Neutrophil (primary cell): ENCODE results near the gene ITPKB.
A peak's percentile ranks its signal among the peaks of the same experiment; 100 is the strongest.

Source experiments
- H3K27ac ChIP-seq: fragments of 200-600 bp; sonication (generic); 2 replicates; pipeline ENCODE4 v1.5.1; 2016; ENCODE audit warnings: mild to moderate bottlenecking, moderate library complexity
- H3K27me3 ChIP-seq: fragments of 200-600 bp; sonication (generic); 2 replicates; pipeline ENCODE4 v1.6.0; 2016; ENCODE audit warnings: mild to moderate bottlenecking
- H3K36me3 ChIP-seq: fragments of 200-600 bp; sonication (generic); 2 replicates; pipeline ENCODE4 v1.5.1; 2017
- H3K4me1 ChIP-seq, 2 experiments: fragments of 200-600 bp in 1 of 2; sonication (generic) in 1 of 2; 1 replicate in 1 of 2; 2 replicates in 1 of 2; pipeline versions ENCODE4 v1.5.1 to v1.6.1; 2013 to 2016; ENCODE audit warnings: low read depth in 1 of 2, low read length in 1 of 2, mild to moderate bottlenecking in 1 of 2, moderate library complexity in 1 of 2; ENCODE audit not compliant: control insufficient read depth in 1 of 2, insufficient read depth in 1 of 2
- H3K4me3 ChIP-seq, 2 experiments: fragments of 200-600 bp in 1 of 2; sonication (generic) in 1 of 2; 1 replicate in 1 of 2; 2 replicates in 1 of 2; pipeline ENCODE4 v1.5.1; 2013 to 2016; ENCODE audit warnings: low read depth in 1 of 2, low read length in 1 of 2, mild to moderate bottlenecking in 1 of 2, moderate library complexity in 1 of 2
- H3K9me3 ChIP-seq: fragments of 200-600 bp; sonication (generic); 2 replicates; pipeline ENCODE4 v1.5.1; 2016
- CTCF ChIP-seq: fragments of 200-600 bp; sonication (generic); IDR thresholded peaks from 2 replicates; pipeline ENCODE4 v1.5.1; 2016; ENCODE audit warnings: antibody characterized with exemption

ITPKB gene

GRCh38 chr1:226688808-226689207, 50.3 kb downstream of the ITPKB start:
- H3K4me3 ChIP-seq = no peak overlapping the region
- H3K36me3 ChIP-seq = peaks cover 18% of the 10 kb centered on the region
- H3K27me3 ChIP-seq = no peaks in the 10 kb centered on the region
- no peak for TF ChIP-seq CTCF
- no peak overlapping the region for H3K27ac ChIP-seq
- H3K4me1 ChIP-seq = peaks cover 23 to 36% of the 10 kb centered on the region in 2 experiments
- no peaks in the 10 kb centered on the region for H3K9me3 ChIP-seq

DNA sequence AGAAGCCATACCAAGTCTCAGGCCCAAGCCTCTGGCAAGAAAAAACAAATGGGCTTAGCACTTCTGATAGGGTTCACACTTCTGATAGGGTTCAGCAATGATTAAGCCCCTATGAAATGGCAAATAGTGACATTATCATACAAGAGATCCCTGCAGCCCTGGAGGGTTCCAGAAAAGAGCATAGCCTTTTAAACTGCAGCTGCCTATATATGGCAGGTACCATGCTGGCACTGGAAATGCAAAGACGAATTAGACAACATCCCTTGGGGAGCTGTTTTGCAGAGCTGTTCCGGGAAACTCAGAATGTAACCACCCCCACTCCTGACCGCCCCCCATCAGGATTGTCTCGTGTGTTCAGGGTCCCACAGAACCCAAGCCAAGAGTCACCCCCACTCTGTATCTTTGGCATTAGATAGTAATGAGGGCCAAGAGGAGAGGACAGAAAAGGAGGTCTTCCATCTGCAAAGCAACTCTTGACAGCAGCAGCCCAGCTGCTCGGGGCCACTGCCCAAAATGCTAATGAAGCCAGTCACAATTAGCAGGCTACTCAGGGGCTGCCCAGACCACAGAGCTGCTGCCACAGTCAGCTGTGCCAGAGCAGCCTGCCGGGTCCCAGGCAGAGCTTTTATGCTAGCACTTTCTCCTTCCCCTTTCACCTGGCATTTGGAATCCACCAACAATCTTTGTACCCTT, 50.9 kb downstream of the ITPKB start:
- H3K4me1 ChIP-seq = peaks cover 29 to 42% of the 10 kb centered on the region in 2 experiments
- H3K36me3 ChIP-seq = peaks cover 13% of the 10 kb centered on the region
- H3K27me3 ChIP-seq = no peaks in the 10 kb centered on the region
- H3K9me3 ChIP-seq = no peaks in the 10 kb centered on the region
- no peak overlapping the region for H3K4me3 ChIP-seq
- H3K27ac ChIP-seq = no peak overlapping the region
- TF ChIP-seq CTCF = no peak

GRCh38 chr1:226687426-226687825, 51.7 kb downstream of the ITPKB start:
- Histone ChIP-seq H3K4me3 (no peak overlapping the region), H3K27ac (peak overlapping the region; percentile 98)

GRCh38 chr1:226686440-226687425, 52.3 kb downstream of the ITPKB start:
- Histone ChIP-seq H3K9me3 (no peaks in the 10 kb centered on the region), H3K27ac (peak overlapping the region; percentile 98), H3K4me1 (peaks cover 44 to 57% of the 10 kb centered on the region in 2 experiments), H3K4me3 (no peak overlapping the region), H3K27me3 (no peaks in the 10 kb centered on the region), H3K36me3 (peaks cover 4% of the 10 kb centered on the region)
- TF ChIP-seq CTCF = no peak

More at GRCh38 chr1:226687426-226687825, 51.7 kb downstream of the ITPKB start:
- H3K36me3 ChIP-seq = peaks cover 5% of the 10 kb centered on the region
- H3K9me3 ChIP-seq = no peaks in the 10 kb centered on the region
- peaks cover 37 to 50% of the 10 kb centered on the region in 2 experiments for H3K4me1 ChIP-seq
- no peaks in the 10 kb centered on the region for H3K27me3 ChIP-seq
- peak; percentile 42 for TF ChIP-seq CTCF

DNA sequence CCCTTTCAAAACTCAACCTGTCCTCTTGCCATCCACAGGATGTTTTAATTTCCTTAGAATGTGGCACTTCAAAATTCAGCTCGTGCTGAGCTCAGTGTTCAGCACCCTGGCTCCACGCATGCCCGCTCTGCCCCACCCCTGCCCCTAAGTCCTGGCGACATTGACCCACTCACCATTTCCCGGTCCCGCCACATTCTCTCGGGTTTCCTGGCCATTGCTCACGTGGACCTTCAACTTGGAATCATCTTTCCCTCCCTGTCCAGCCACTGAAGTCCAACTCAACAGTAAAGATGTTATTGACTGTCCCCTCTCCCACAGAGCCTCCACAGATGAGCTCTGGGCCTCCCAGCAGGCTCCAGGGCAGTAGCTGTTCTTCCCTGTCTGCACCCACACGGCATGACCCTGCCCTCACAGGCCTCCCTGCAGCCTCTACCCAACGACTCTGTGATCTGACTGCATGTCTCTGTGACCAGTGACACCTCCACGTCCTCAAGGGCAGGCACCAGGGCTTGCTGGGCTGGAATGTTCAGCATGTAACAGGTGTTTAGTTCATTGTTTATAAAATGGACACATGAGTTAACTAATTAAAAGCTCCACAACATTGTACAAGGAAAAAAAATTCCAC, 53.8 kb downstream of the ITPKB start:
- no peaks in the 10 kb centered on the region for H3K27me3 ChIP-seq
- H3K9me3 ChIP-seq = no peaks in the 10 kb centered on the region
- H3K36me3 ChIP-seq = peaks cover 4% of the 10 kb centered on the region
- H3K4me3 ChIP-seq = no peak overlapping the region
- peaks cover 56 to 71% of the 10 kb centered on the region in 2 experiments for H3K4me1 ChIP-seq
- no peak for TF ChIP-seq CTCF
- H3K27ac ChIP-seq = peak overlapping the region; percentile 98
